NCI-H1092 (cell line): ENCODE measurements around the gene RTN1.

ENCODE experiments used
- DNase-seq: peaks from one replicate; lab custom pipeline; 2025; lab: John Stamatoyannopoulos, UW

Gene RTN1, protein sequence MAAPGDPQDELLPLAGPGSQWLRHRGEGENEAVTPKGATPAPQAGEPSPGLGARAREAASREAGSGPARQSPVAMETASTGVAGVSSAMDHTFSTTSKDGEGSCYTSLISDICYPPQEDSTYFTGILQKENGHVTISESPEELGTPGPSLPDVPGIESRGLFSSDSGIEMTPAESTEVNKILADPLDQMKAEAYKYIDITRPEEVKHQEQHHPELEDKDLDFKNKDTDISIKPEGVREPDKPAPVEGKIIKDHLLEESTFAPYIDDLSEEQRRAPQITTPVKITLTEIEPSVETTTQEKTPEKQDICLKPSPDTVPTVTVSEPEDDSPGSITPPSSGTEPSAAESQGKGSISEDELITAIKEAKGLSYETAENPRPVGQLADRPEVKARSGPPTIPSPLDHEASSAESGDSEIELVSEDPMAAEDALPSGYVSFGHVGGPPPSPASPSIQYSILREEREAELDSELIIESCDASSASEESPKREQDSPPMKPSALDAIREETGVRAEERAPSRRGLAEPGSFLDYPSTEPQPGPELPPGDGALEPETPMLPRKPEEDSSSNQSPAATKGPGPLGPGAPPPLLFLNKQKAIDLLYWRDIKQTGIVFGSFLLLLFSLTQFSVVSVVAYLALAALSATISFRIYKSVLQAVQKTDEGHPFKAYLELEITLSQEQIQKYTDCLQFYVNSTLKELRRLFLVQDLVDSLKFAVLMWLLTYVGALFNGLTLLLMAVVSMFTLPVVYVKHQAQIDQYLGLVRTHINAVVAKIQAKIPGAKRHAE

DNA sequence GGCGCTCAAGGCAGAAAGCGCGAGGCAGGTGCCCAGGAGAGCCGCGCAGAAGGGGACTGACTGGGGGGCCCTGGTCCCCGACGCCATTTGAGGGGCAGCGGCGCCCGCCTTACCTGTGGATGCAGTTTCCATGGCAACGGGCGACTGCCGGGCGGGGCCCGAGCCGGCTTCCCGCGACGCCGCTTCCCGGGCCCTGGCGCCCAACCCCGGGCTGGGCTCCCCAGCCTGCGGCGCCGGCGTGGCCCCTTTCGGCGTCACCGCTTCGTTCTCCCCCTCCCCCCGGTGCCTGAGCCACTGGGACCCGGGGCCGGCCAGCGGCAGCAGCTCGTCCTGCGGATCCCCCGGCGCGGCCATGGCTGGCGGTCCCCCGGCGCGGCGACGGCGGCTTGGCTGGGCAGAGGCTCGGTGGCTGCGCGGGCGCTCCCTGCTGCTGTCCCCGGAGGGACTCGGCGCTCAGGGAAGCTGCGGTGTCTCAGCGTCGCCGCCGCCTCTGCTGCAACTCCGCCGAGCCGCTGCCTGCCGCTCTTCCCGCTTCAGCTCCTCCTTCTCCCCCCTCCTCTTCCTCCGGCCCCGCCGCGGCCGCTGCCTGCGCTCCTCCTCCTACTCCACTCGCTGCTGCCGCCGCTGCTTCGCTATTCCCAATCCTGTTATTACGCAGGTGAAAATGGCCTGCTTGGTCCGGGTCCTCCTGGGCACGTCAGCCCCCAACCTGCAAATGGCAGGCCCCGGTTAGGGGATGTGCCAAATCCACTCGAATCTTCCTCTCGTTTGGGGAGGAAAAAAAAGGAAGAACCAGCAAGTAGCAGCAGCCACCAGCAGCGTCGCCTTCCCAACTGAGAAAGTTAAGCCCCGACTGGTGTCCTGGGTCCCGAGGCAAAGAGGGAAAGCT lies at the start of gene RTN1:
Gene RTN1 (minus strand): TSS at position 500 of the 889 bp plus-strand sequence. CDS start 146 bp downstream, at position 354.
- DNase-seq = peak; percentile 74

DNA sequence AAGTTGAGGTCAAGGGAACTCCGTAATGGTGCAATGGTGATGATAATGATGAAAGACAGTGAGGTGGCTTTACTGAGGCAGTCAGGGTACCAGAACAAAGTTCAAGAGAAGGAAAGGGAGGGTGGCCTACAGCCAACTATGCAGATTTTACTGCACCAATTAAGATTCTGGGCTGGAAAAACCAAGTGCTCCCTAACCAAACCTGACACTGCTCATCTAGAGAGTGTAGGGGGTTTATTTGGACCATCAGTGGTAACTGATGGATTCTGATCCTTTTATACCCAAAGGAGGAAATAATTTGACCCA lies 49.8 kb upstream of the RTN1 start:
- no peak for DNase-seq

DNA sequence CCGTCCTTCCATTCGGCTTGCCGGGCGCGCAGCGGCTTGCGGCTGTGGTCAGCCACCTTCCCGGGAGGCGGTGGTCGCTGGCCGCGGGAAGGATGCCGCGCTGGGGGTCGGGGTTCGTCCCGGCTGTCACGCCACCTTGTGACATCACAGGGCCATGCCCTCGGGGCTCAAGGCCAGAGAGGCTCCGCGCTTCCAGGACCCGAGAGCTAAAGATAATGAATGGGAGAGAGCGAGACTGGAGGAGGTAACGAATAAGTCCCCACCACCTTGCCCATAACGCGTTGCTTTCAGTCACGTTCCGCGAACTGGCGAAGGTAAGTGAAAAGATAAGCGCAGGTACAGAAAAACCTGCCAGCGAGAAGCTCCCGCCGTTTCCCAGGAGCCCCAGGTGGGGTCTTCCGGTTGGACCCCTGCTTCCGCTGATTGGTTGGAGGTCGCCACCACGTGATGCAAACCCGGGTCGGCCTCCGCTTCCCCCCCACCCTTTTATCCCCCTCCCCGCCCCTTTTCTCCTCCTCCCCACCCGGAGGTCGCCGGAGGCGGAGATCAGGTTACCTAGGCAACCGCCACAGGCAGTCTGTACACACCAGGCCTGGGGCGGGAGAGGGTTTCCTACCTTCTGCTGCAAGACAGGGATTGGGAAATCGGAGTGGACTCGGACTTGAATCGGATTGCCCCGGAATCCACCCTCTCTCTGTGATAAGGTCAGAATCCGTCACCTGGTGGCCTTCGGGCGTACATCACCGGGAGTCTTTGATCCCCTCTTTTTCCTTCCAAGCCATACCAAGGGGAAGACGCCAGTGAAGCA lies 49.2 kb upstream of the RTN1 start, which contains the start of gene LRRC9:
Gene LRRC9 (plus strand): TSS at position 575 of the 808 bp plus-strand sequence.
- DNase-seq = peak; percentile 95

DNA sequence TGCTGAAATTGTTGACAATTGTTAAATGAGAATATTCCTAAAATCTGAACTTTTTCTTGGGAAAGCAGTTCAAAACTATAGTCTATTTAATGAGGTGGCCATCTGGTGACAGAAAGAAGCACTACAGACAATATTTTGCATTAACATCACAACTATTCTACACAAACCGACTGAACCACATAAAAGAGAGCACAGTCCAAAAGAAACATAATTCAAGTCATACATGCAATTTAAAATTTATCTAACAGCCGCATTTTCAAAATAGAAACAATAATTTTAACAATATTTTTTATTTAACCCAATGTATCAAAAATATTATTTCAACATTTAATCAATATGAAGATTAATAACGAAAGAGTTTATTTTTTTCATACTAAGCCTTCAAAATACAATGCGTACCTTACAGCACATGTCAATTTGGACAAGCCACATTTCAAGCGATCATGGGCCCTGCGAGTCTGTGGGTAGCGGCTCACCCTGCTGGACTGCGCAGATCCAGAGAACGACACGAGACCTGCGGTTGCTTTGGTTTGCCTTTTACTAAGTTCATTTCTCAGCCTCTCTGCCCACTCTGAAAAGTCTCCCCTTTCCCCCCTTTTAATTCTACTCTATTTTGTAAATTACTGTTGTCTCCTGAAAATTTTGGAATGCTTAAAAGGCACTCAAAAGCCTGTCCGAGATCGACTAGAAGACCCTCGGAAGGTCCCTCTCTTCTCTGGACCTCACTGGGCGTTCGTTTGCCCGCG lies 48.4 kb upstream of the RTN1 start:
- peak; percentile 25 for DNase-seq

DNA sequence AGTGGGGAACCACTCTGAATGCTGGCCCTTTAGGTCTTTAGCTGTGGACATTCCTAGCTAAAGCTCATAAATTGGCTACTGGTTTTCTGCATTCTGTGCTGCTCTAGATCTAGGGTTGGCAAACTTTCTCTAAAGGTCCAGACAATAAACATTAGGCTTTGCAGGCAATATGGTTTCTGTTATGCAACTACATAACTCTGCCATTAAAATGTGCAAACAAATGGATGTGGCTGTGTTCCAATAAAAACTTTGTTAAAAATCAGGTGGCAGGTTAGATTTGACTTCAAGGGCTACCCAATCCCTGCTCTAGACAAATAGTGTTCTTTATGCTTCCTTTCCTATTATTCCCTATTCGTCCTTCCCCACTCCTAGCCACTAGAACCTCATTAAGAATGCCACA lies 42.6 kb upstream of the RTN1 start:
- no peak for DNase-seq

DNA sequence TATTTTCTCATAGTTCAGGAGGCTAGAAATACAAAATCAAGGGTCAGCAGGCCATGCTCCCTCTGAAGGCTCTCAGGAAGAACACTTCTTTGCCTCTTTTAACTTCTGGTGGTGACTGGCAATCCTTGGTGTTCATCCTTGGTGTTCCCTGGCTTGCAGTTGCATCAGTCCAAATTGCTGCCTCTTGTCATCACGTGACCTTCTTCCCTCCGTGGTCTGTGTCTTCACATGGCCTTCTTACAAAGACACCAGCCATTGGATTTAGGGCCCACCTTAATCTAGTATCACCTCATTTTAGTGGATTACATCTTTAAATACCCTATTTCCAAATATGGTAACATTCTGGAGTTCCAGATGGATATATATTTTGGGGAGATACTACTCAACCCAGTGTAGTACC lies 41.9 kb upstream of the RTN1 start:
- DNase-seq = no peak

DNA sequence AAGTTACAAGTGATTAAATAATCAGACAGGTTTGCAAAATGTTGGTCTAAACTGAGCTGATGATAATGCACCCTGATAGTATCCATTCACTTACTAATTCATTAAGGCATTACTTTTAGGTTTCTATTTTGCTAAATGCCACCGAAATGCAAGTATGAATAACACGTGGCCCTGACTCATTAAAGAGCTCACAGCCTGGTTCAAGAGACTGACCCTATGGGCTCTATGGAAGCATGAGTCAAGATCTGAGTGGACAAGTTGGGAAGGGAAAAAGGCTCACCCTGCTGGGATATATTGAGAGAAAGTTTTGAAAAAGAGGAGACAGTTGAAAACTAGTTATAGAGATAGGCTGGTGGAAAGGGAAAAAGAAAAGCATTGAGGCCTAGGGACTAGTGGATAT lies 34.6 kb upstream of the RTN1 start:
- no peak for DNase-seq

DNA sequence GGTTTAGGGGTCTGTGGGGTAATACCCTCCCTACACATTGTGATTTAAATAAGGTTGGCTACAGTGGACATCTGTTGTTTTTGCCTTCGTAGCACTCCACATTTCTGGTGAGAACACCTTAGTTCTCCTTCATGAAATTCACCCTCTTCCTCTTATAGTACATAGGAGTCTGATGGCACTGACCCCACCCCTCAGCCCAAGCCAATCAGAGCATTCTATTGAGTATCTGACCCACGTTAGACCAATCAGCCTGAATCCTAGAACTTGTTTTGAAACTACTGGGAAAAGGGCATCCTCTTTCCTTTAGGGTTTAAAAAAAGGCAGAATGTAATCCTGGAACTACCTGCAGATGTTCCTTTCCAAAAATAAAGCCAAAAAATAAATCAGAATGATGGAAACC lies 33.6 kb upstream of the RTN1 start:
- no peak for DNase-seq

DNA sequence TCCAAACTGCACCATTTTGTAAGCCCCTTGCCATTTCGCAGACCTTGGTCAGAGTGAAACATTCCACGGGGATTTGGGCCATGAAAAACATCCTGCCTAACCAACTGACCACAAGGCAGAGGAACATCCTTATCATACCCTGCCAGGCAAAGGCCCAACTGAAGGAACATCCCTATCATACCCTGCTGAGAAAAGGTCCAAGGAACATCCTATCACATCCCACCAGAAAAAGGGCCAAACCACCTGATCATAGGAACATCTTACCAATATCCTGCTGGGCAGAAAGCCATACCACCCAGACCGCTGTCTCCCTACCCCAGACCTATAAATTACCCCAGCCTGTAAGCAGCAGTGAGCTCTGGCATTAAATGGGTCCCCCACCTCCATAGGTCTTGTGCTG lies 30.0 kb upstream of the RTN1 start:
- DNase-seq = no peak

DNA sequence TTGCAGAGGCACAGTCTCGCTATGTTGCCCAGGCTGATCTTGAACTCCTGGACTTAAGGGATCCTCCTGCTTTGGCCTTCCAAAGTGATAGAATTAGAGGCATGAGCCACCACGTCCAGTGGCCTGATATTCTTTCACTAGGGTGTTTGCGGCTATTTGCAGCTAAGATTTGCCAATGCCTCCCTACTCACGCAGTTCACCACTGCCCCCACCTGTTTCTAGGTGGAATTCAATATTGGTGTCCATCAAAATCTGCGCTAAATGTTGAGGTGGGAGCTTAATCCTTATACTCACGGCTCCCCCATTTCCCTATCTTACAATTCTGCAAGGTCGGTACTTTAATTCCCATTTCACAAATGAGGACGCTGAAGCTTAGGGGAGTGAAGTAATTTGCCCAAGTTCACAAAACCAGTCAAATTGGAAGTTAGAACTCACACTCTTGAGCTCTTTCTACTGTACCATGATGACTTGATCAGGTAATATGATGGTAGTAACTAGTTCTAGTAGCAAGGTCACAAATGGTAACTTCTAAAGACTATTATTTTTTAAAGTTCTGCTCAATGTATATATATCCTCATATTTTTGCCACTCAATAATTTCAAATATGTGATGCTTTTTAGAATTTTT lies 27.3 kb upstream of the RTN1 start:
- peak; percentile 64 for DNase-seq

DNA sequence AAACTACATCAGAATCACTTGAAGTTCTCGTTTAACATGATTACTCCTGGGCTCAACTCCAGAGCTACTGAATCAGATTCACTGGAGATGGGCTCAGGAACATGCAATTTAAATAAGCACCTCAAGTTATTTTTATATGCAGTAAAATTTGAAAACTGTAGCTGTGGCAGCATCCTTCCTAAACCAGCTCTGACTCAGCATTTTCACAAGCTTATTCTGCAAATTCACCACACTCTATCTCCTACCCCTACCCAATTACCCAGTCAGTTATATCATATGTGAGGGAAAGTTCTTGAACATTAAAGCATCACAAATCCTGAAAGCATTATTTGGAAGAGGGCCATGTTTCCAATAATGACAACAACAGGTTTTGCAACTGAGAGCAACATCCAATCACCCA lies 25.1 kb upstream of the RTN1 start:
- DNase-seq = no peak

DNA sequence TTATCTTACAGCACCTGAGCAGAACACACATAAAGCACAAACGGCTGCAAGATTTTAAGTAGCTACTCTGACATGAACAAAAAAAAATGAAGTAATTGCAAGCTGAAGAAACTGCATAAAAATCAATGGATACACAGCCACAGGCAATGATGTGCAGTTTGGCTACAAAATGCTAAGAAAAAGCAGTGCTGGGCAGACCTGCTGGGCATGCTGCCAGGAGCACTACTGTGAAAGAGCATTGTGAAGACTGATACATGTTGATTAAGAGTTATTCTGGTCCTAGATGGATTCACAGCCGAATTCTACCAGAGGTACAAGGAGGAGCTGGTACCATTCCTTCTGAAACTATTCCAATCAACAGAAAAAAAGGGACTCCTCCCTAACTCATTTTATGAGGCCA lies 20.1 kb upstream of the RTN1 start:
- DNase-seq = peak; percentile 19

DNA sequence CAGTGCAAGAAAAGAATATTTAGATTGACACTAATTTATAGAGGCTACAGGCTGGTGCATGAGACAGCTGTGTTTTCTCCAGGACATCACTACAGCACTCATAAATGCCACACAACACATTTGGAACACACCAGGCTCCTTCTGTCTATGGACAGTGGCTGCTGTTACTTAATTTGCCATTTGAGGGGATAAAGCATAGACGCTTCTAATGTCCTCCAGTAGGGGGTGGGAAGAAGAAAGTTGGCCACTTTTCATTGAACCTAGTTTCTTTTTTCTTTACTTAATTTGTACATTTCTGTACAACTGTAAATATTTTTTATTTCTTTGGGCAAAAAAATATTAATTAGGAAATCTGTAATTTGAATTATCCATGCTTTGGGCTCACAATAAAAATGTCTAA lies 12.4 kb upstream of the RTN1 start:
- no peak for DNase-seq

DNA sequence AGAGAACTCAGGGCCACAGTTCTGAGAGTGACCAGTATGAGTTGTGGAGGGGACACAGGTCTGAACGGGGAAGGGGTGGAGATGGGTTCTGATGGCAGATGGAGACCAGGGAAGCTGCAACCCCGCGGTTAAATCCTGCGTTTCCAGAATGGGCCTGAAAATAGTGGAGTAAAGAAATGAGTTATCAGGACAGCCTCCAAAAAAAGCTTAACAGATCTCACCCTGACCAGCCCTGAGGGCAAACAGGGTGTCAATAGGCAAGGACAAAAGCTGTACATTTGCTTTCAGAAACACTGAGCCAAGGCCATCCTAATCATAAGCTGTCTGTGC lies 555 bp upstream of the RTN1 start:
- no peak for DNase-seq

DNA sequence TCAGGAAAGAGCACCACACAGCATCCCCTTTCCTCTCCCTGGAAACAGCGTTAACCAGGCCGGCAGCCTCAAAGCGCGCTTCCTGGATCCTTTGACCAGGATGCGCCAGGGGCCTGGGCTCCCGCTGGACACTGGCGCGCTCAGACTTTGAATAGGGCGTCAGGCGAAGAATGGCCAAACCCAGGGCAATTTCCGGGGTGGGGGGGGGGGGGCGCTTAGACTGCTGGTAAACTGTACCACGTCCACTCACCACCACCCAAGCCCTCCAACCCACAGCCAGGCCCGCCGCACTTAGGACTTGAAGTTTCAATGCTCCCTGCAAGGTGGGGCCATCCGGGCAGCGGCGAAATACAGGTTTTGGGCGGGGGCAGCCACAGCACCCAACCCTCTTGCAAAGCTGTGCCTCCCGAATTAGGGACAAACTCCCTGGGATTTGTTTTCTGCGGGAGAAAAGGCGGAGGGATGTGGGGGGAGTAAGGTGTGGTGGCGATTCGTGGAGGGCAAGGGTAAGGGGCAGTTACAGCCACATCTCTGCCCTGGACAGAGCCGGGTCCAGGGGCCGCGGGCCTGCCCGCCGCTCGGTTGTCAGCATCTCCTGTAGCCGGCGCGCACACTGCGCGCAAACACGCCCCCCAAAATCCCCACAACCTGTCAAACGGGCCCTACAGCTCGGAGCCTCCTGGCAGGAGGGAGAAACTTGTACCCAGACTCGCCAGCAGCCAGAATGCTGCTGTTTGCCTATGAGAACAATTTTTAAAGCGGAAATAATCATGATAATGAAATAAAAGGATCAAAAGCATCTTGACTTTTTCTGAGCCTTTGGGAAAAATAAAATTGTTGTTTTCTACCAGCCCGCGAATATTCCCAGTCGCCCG lies 958 bp downstream of the RTN1 start:
- DNase-seq = no peak

DNA sequence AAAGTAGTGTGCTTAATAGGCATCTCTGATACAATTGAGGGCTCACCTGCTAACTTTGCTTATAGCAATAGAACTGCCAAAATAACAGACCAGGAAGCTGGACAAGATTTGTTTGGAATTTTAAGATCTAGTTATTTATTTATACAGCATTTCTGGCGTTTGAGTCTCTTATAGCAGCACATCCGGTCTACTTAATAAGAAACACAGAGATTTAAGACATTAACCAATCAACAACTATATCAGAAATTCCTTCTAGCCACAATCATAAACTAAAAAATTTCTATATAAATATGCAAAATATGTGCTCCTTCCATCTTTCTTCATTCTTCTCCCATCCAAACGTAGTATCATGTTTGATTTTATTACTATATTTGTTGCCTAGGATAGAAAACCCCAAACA lies 2.6 kb downstream of the RTN1 start:
- DNase-seq = no peak

DNA sequence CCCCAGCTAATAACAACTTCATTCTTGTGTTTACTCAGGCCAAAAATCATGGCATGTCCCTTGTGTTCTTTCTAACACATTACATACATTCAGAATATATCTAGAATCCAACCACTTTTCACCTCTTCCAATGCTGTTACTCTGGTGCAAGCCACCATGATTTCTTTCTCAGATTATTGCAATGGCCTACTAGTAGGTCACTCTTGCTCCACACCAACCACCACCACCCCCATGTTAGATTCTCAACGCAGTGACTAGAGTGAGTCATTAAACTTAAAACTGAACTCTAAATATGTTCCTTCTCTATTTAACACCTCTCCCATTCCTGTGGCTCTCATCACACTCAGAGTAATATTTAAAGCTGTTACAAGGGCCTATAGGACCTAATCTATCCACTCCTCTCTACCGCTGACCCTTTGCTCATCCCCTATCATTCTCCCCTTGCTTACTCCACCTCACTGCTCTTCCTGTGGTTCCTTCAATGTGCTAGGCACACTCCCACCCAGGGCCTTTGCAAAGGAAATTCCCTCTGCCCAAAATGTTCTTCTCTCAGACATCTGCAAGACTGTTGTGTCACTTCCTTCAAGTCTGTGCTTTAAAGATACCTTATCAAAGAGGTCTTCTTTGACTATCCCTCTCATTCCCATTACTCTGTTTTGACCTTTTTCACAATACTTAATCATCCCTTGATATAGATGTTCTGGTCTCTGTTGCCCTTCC lies 6.6 kb downstream of the RTN1 start:
- DNase-seq = no peak

DNA sequence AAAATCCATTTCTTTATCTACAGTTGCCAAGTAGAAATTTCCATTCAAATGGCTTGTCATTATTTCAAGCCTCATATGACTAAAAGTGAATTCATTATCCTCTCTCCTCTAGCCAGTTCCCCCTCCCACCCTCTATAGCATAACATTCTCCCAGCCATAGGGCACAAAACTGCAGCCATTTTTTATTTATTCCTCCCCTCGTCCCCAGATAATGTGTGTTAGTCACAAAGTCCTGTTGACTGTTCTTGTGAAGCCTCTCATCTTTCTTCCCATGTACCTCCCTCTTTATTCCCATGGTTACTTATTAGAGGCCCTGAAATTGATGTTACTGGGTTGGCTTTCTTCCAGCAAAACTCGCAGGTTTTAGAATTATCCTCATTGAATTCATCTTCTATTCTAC lies 13.2 kb downstream of the RTN1 start:
- no peak for DNase-seq

DNA sequence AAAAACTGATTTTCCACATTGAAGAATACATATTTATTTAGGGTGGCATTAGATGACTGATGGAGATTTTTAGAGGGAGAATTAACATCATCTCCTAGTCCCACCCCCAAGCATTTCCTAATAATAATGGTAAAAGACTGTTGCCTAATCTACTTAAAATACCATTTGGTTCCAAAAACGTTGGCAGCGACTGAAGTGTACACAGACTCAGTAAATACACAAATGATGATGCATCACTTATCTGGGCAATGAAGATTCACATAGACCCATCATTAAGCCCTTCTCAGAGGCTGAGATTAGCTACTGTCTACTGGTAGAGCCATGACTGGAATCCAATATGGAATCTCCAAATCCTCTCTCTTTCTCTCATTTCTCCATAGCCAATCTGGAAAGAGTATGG lies 18.2 kb downstream of the RTN1 start:
- peak; percentile 9 for DNase-seq
